Endothelial cell of umbilical vein (primary cell): ENCODE data around the gene IQCE. TPM values are rescaled to one million over a fixed set of nuclear protein-coding genes. Genes with fewer than 3 reads are reported as not detected.

ENCODE experiments used
- BruUV-seq: library from RNA; stranded (reverse); fragments of 400-500 nt; replicated peaks from 2 replicates; lab custom pipeline; 2021; lab: Mats Ljungman, UMichigan
- CTCF ChIA-PET: fragments of 300-600, 350-600 bp; sonication (Branson Sonifier 250); formaldehyde crosslinking; loops from one replicate; lab custom pipeline; 2021; ENCODE audit warnings: antibody characterized with exemption, inconsistent platforms; lab: Charles Lee
- POLR2A ChIA-PET: fragments of 300-600, 350-600 bp; sonication (Branson Sonifier 250); formaldehyde crosslinking; loops from one replicate; lab custom pipeline; 2021; ENCODE audit warnings: antibody characterized with exemption, inconsistent platforms; lab: Charles Lee
- DNase-seq: peaks from one replicate; pipeline ENCODE4 v3.0.0-alpha.2; 2011; ENCODE audit warnings: low read depth, low spot score
- FAIRE-seq: peaks from 2 replicates; lab custom pipeline; 2011; peaks lifted over from hg19 to GRCh38; lab: Jason Lieb, UNC
- H2AFZ ChIP-seq: 2 replicates; pipeline ENCODE4 v1.6.0; 2012; ENCODE audit warnings: low read depth, low read length, control low read depth, inconsistent platforms
- H3K27ac ChIP-seq: 2 replicates; pipeline ENCODE4 v1.5.1; 2011; ENCODE audit warnings: low read depth, mild to moderate bottlenecking, control low read depth, low read length, moderate library complexity; ENCODE audit not compliant: insufficient read depth
- H3K27me3 ChIP-seq, 2 experiments: 2 replicates each; pipeline versions ENCODE4 v1.6.0 to v1.6.1; 2011; ENCODE audit warnings: low read length in 2 of 2, mixed read lengths in 1 of 2; ENCODE audit not compliant: control insufficient read depth in 2 of 2, insufficient read depth in 2 of 2
- H3K36me3 ChIP-seq, 2 experiments: 2 replicates in 1 of 2; 3 replicates in 1 of 2; pipeline ENCODE4 v1.5.1; 2011; ENCODE audit warnings: low read length in 2 of 2, mild to moderate bottlenecking in 1 of 2, moderate library complexity in 1 of 2; ENCODE audit not compliant: control insufficient read depth in 2 of 2, insufficient read depth in 2 of 2; ENCODE audit errors: extremely low read depth in 1 of 2
- H3K4me1 ChIP-seq: 3 replicates; pipeline ENCODE4 v1.5.1; 2011; ENCODE audit warnings: mild to moderate bottlenecking, low read length; ENCODE audit not compliant: control insufficient read depth, insufficient read depth; ENCODE audit errors: extremely low read depth
- H3K4me2 ChIP-seq: 2 replicates; pipeline ENCODE4 v1.6.1; 2011; ENCODE audit warnings: low read length, control low read depth, mixed read lengths; ENCODE audit not compliant: insufficient read depth
- H3K4me3 ChIP-seq, 3 experiments: fragments of 200-600 bp in 1 of 3; sonication (generic), shearing (Covaris generic) in 1 of 3; replicated peaks in 1 of 3; 2 replicates each; pipeline ENCODE4 v1.5.1; 2011 to 2016; ENCODE audit warnings: control low read depth in 3 of 3, low read length in 3 of 3, mild to moderate bottlenecking in 2 of 3, inconsistent platforms in 1 of 3, low read depth in 1 of 3, moderate library complexity in 1 of 3; ENCODE audit not compliant: insufficient read depth in 1 of 3
- H3K79me2 ChIP-seq: 2 replicates; pipeline ENCODE4 v1.6.0; 2012; ENCODE audit warnings: low read length, inconsistent platforms; ENCODE audit not compliant: control insufficient read depth, insufficient read depth
- H3K9ac ChIP-seq: replicated peaks from 2 replicates; pipeline ENCODE3; 2011; ENCODE audit warnings: low read length, control low read depth; ENCODE audit not compliant: insufficient read depth; ENCODE audit errors: extremely low read depth
- H3K9me1 ChIP-seq: replicated peaks from 3 replicates; pipeline ENCODE4 v1.6.0; 2011; ENCODE audit warnings: mild to moderate bottlenecking, low read length; ENCODE audit not compliant: control insufficient read depth, insufficient read depth; ENCODE audit errors: extremely low read depth
- H3K9me3 ChIP-seq: replicated peaks from 2 replicates; pipeline ENCODE4 v1.5.1; 2012; ENCODE audit warnings: low read length, inconsistent platforms; ENCODE audit not compliant: control insufficient read depth, insufficient read depth
- H4K20me1 ChIP-seq: replicated peaks from 2 replicates; pipeline ENCODE3; 2011; ENCODE audit warnings: mild to moderate bottlenecking, low read length; ENCODE audit not compliant: control insufficient read depth, insufficient read depth; ENCODE audit errors: extremely low read depth
- CTCF ChIP-seq, 2 donors: IDR thresholded peaks; 1 replicate in 1 of 2; 2 replicates in 1 of 2; pipeline ENCODE4 v1.5.1; 2011; ENCODE audit warnings: low read length in 2 of 2, mild to moderate bottlenecking in 2 of 2, moderate library complexity in 2 of 2, control low read depth in 1 of 2, inconsistent platforms in 1 of 2, low read depth in 1 of 2; ENCODE audit not compliant: insufficient read depth in 1 of 2; ENCODE audit errors: extremely low read depth in 1 of 2
- EZH2 ChIP-seq: IDR thresholded peaks from 2 replicates; pipeline ENCODE4 v1.6.1; 2012; ENCODE audit warnings: borderline replicate concordance, low read depth, mild to moderate bottlenecking, moderate library complexity, low read length, inconsistent platforms; ENCODE audit not compliant: severe bottlenecking
- FOS ChIP-seq: IDR thresholded peaks from 2 replicates; pipeline ENCODE4 v1.6.1; 2011; ENCODE audit warnings: mild to moderate bottlenecking, low read length, moderate library complexity, borderline replicate concordance; ENCODE audit not compliant: insufficient read depth
- GATA2 ChIP-seq: IDR thresholded peaks from 2 replicates; pipeline ENCODE4 v1.7.0; 2011; ENCODE audit warnings: low read depth, mild to moderate bottlenecking, moderate library complexity, mixed read lengths, low read length; ENCODE audit not compliant: insufficient read length, insufficient read depth
- JUN ChIP-seq: IDR thresholded peaks from 2 replicates; pipeline ENCODE4 v1.6.1; 2011; ENCODE audit warnings: borderline replicate concordance, low read depth; ENCODE audit not compliant: insufficient read length, insufficient read depth
- MAX ChIP-seq: IDR thresholded peaks from 2 replicates; pipeline ENCODE4 v1.6.1; 2011; ENCODE audit not compliant: insufficient read depth, insufficient read length
- MYC ChIP-seq: IDR thresholded peaks from one replicate; pipeline ENCODE4 v1.6.1; 2011; ENCODE audit warnings: mild to moderate bottlenecking, low read depth, low read length
- POLR2A ChIP-seq: IDR thresholded peaks from 2 replicates; pipeline ENCODE4 v1.6.1; 2012; ENCODE audit warnings: low read depth, mild to moderate bottlenecking, control low read depth, low read length
- POLR2AphosphoS5 ChIP-seq: IDR thresholded peaks from 2 replicates; pipeline ENCODE4 v1.6.1; 2012; ENCODE audit warnings: low read depth, mild to moderate bottlenecking, control low read depth, low read length, moderate library complexity; ENCODE audit not compliant: insufficient read depth
- dilution Hi-C: fragments of 300-500 bp; cut with MboI; formaldehyde crosslinking; loops from one replicate; pipeline ENCODE4 v1.15.0; 2019; ENCODE audit warnings: low sequenced_read_pairs; ENCODE audit not compliant: extremely low pct_ligation_motif_present
- intact Hi-C: fragments of 100-400 bp; cut with micrococcal nuclease; formaldehyde crosslinking; loops from one replicate; pipeline ENCODE4 v1.10.0; 2022
- polyA plus RNA-seq, 4 experiments: library from polyadenylated mRNA; depleted of rRNA in 3 of 4; stranded (reverse) in 3 of 4; unstranded in 1 of 4; fragments of >200 nt; gene quantifications; 2 replicates each; pipeline versions ENCODE4 v1.2.1 to v1.2.3, GENCODE V29; 2011 to 2012; ENCODE audit warnings: missing spikeins in 1 of 4
- total RNA-seq: library from RNA; stranded (reverse); gene quantifications from 2 replicates; pipeline ENCODE4 v1.2.3, GENCODE V29; 2021

The IQCE gene
- total and polyA plus RNA-seq, 2 donors (not counting 3 experiments of a cell fraction or from before 2014, with no cell fraction given), result 4.9 to 14.5 TPM

- Histone ChIP-seq H3K27ac (peak overlapping the region; percentile 94), H2AFZ (no peak overlapping the region), H3K4me3 (no peak overlapping the region), H3K27me3 (no peaks in the 10 kb centered on the region), H3K9ac (peak overlapping the region; percentile 75), H3K9me1 (no peaks in the 10 kb centered on the region), H3K4me1 (peaks cover 41% of the 10 kb centered on the region), H3K36me3 (peaks cover 0 to 5% of the 10 kb centered on the region in 2 experiments), H3K4me2 (no peak overlapping the region), H3K9me3 (no peaks in the 10 kb centered on the region), H3K79me2 (peaks cover 82% of the 10 kb centered on the region), H4K20me1 (no peaks in the 10 kb centered on the region)
- POLR2A ChIA-PET, result interaction anchor here (0.5 kb wide), 1 partner anchor 15 kb away, joined by 6 read pairs; no protein-coding TSS in a partner anchor
- TF ChIP-seq FOS (no peak), MYC (no peak), MAX (peak; percentile 24), POLR2AphosphoS5 (peak; percentile 88), JUN (no peak), EZH2 (no peak), POLR2A (no peak), GATA2 (no peak), CTCF (IDR thresholded peaks at IDR 0.05; ENCODE audit: extremely low read depth in 1 of 2, insufficient read depth in 1 of 2, low read depth in 1 of 2, low read length in 2 of 2) (no peak)
- CTCF ChIA-PET, result interaction anchor here (0.6 to 5.4 kb wide), 5 partner anchors 17 to 117 kb away, joined by 3 to 55 read pairs (median 4); no protein-coding TSS in a partner anchor
- DNase-seq, result peak; percentile 99
- dilution Hi-C loops (no loop called here), intact Hi-C loops (loop anchor here (1.0 to 5.0 kb wide), 6 partner anchors 8 to 119 kb away; no protein-coding TSS in a partner anchor)
- peak; percentile 97 for FAIRE-seq
- no TSS peak for BruUV-seq
Observed at GRCh38 chr7:2641406-2642393, 82.9 kb downstream of the IQCE start.
